Transverse colon (tissue), 4 donors: ENCODE data around the gene ITGA8.

Source experiments
- POLR2A ChIP-seq: fragments of 450-650 bp; IDR thresholded peaks from one replicate; pipeline ENCODE4 v1.6.1; 2016; ENCODE audit warnings: antibody characterized with exemption, mild to moderate bottlenecking, moderate library complexity
- POLR2AphosphoS5 ChIP-seq, 3 donors: sonication (generic); formaldehyde crosslinking; IDR thresholded peaks; one replicate each; pipeline ENCODE4 v1.6.1; 2016; ENCODE audit warnings: antibody characterized with exemption in 3 of 3
- TF ChIP-seq, protein P1 (sequence below), 5 experiments: fragments of 200-600 bp in 3 of 5; fragments of 450-650 bp in 2 of 5; sonication (generic) in 3 of 5; IDR thresholded peaks; 1 replicate in 2 of 5; 2 replicates in 3 of 5; pipeline ENCODE4 v1.5.1; 2016 to 2017; ENCODE audit warnings: antibody characterized with exemption in 5 of 5, inconsistent platforms in 3 of 5, mild to moderate bottlenecking in 2 of 5, moderate library complexity in 1 of 5

DNA sequence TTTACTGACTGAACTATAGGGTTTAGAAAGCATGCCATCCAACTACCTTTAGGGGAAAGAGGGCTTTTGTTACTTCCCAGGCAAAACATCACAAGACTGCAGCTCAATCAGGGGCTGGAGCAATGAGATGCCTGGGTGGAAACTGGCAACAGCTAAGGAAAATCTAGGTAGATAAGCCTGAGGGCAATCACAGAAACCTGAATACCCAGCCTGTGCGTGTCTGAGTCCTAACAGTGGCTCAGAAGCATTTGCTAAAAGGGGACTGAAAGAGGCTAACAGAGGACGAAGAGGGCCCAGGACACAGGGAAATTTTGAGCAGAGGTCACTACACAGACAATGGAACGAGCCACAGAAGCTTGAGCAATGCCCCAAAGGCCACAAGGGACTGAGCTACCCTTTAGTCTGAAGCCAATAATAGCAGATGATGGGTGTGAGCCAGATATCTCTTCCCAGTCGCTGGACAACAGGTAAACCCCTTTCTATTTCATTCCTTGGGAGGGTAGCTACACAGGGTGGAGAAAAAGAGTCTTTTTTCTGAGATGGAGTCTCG lies 79.1 kb downstream of the ITGA8 start:
- TF ChIP-seq, protein P1, sequence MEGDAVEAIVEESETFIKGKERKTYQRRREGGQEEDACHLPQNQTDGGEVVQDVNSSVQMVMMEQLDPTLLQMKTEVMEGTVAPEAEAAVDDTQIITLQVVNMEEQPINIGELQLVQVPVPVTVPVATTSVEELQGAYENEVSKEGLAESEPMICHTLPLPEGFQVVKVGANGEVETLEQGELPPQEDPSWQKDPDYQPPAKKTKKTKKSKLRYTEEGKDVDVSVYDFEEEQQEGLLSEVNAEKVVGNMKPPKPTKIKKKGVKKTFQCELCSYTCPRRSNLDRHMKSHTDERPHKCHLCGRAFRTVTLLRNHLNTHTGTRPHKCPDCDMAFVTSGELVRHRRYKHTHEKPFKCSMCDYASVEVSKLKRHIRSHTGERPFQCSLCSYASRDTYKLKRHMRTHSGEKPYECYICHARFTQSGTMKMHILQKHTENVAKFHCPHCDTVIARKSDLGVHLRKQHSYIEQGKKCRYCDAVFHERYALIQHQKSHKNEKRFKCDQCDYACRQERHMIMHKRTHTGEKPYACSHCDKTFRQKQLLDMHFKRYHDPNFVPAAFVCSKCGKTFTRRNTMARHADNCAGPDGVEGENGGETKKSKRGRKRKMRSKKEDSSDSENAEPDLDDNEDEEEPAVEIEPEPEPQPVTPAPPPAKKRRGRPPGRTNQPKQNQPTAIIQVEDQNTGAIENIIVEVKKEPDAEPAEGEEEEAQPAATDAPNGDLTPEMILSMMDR (IDR thresholded peaks at IDR 0.05) = no peak
- TF ChIP-seq POLR2AphosphoS5 (IDR thresholded peaks at IDR 0.05) = no peak
- no peak for TF ChIP-seq POLR2A
